NCI-H524 treated with DMSO at 0.1 percent for 48 hours (cell line): ENCODE data around the gene OR10H3.
"Not testable (repeated sequence)": the region's sequence is repeated elsewhere in the genome, so short reads cannot be mapped to it uniquely, and the experiment has no call there.

Source experiments
- DNase-seq: peaks from one replicate; lab custom pipeline; 2025; lab: John Stamatoyannopoulos, UW

OR10H3 gene

DNA sequence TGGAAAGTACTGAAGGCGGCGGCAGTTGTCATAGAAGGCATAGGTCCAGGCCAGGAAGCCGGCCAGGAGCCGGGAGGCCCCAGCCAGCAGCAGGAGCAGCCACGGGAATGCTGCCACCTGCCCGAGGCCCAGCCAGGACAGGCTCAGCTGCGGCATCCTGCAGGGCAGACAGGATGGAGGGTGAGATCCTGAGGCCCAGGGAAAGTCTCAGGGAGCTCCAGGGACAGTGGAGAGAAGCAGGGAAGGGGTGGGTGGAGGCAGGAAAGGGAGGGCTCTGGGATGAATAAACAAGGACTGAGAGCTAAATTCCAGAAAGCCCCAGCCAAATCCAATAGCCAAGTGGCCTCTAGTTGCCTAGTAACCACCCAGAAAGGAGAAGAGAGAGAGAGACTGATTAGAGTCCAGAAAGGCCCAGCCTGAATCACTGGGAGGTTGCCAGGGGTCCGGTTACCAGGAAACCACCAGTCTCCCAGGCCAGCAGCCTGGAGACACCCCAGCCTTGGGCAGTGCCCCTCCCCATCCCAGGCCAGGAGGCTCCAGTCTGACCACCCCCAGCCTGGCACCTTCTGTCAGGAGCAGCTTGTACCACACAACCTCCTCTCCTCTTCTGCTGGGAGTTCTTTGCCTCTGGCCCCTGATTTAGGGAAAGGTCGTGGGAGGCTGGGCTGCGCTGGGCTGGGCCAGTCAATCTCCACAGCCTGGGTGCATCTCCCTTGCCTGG lies 42.1 kb downstream of the OR10H3 start:
- DNase-seq, result no peak

DNA sequence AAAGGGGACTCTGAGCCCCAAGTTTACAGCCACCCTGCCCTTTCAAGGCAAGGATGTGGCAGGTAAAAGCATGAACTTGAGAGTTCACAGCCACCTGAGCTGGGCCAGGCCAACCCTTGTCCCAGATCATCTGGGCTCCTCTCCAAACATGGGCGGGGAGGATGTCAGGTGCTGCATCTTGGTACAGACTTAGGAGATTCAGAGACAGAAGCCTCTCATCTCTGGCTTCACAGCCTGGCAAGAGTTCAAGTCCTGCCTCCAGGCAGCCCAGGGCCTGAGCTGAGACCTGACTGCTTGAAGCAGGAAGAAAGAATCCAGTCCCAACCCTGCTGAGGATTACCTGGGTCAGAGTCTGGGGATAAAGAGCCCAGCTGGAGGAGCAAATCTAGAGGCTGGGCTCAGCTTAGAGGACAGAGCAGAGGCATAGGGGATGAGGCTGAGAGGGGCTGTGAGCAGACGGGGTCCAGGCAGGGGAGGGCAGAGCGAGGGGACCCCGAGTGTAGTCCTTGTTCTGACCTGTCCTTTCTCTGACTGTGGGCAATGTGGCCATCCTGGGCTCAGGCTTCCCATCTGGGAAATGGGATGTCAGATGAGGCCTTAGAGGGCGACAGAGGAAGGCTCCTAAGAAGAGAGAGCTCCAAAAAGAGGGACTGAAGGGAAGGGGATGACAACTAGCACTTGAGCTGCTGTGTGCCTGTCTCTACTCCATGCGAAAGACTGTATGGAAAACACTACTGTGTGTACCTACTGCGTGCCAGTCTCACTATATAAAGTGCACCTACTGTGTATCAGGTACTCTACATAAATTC lies 43.0 kb downstream of the OR10H3 start:
- DNase-seq, result no peak

DNA sequence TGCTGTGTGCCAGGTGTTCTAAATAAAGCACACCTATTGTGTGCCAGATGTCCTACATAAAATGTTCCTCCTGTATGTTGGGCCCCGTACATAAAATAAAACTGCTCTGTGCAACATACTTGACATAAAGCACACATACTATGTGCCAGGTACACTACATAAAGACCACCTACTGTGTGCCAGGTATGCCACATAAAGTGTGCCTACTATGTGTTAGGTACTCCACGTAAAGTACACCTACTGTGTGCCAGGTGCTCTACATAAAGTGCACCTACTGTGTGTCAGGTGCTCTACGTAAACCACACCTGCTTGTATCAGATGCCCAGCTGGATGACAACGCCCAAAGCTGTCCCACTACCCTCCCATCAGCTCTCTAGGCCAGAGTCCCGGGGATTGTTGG lies 43.9 kb downstream of the OR10H3 start:
- no peak for DNase-seq

DNA sequence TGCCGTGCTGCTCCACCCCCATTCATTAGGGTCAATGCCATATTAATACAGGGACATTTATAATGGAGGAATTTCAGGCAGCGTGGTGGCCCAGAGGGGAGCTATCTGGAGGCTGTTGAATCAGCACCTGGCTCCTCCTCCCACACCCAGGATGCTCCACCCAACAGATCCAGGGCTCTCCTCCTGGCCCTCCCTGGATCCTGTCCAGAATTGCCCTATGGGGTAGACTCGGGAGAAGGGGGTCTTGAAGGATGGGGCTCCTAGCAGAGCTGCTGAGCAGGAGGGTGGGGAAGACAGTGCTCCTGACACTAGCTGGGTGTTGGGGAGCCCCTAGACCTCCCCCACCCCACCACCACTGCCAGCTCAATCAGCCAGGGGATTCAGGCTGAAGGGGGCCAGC lies 44.4 kb downstream of the OR10H3 start:
- no peak for DNase-seq

DNA sequence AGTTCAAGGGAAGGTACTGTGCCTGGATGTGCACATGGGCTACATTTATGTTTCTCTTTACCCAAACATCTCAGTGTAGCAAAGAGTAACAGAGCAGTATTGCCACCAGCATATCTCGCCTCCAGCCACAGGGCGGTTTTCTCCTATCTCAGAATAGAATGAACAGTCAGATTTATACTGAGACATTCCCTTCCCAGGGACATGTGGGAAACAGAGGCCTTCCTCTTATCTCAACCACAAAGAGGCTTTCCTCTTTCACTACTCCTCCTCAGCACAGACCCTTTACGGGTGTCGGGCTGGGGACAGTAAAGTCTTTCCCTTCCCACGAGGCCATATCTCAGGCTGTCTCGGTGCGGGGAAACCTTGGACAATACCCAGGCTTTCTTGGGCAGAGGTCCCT lies 45.1 kb downstream of the OR10H3 start:
- DNase-seq, result not testable (repeated sequence)

DNA sequence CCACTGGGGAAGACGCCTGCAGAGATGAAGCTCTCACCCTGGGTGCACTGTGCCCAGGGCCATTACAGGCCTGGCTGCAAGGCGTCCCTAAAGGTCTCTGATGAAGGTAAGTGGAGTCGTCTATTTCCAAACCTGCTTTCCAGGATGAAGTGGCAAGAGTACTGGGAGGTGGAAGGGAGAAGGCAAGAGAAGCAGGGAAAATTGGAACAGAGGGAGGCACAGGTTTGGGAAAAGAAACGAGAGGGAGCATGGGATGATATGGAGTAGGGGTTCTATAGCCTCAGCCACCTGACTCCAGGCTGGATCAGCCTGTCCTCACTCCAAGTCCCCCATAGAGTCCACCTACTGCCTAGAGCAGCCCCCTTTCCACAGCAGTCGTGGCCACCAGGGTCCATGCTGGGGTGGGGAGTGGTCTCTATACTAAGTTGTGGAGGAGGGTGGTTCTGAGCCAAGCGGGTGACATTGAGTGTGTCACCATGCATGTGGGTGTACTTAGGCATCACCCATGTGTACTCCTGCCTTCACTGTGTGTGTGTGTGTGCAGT lies 49.9 kb downstream of the OR10H3 start, which contains the start of gene OR10H5:
OR10H5 (plus strand) TSS at position 51 of the 545 bp plus-strand sequence. CDS start 6,388 bp downstream, outside the sequence.
- DNase-seq, result no peak

DNA sequence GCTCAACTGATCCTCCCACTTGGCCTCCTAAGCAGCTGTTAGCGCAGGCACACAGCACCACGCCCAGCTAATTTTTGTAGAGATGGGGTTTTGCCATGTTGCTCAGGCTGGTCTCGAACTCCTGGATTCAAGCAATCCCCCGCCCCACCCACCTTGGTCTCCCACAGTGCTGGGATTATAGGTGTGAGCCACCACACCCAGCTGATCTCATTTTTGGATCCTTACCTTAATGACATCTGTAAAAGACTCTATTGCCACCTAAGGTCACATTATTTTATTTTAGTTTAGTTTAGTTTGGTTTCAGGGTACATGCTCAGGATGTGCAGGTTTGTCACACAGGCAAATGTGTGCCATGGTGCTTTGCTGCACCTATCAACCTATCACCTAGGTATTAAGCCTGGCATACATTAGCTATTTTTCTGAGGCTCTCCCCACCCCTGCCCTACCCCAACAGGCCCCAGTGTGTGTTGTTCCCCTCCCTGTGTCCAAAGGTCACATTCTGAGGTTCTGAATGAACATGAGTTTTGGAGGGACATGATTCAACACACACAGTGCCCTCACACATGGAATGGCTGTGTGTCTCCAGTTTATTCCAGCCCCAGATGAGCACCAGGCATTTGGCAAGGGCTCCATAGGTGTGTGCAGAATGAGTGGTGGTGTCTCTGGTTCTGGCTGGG lies 50.9 kb downstream of the OR10H3 start:
- no peak for DNase-seq

- DNase-seq, result no peak
Observed at GRCh38 chr19:15790096-15790495, 52.3 kb downstream of the OR10H3 start.
